ENCODE results near the gene PAFAH2.

Gene PAFAH2

DNA sequence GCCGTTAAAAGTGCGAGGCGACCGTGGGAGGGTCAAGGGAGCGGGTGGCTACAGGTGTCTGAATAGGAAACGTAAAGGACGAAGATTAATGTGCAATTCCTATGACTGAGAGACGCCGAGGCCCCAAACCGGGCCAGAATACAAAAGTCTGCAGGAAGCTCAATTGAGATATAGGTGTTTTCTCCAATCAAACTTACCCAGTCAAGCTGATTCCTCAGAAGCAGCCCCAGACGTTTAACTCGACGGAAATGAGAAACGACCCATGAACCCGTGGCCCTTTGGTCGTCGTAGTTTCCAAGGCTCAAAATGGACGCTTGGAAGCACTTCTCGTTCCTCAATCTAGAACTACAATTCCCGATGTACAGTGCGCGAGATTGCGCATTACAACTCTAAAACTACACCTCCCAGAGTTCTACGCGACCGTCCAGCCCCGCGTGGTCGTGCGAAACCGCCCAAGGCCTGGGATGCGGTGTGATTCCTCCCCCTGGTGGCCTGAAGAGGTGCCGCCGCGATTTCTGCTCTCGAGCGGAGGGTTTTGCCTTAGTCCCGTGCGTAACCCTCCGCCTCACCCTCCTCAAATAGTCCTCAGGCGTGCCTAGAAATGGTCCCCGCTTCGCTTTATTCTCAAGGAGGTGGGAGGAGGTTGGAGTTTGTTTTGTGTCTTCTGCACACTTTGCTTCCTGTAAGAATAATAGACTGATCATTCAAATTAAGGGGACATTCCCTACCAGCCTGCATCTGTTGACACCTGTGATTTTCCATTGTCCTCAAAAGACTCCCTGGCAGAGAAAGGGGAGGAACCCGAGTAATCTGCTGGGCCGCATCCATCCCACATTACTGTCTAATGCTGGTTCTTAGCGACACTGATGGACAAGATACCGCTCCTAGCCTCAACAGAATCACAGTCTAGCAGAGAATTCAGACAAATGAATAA is at the start of gene PAFAH2:
Gene PAFAH2 (minus strand): TSS at position 236 of the 934 bp plus-strand sequence. CDS start 7,247 bp downstream, outside the sequence.
- DNase-seq (ENCODE audit: low read depth) = peak; percentile 99

DNA sequence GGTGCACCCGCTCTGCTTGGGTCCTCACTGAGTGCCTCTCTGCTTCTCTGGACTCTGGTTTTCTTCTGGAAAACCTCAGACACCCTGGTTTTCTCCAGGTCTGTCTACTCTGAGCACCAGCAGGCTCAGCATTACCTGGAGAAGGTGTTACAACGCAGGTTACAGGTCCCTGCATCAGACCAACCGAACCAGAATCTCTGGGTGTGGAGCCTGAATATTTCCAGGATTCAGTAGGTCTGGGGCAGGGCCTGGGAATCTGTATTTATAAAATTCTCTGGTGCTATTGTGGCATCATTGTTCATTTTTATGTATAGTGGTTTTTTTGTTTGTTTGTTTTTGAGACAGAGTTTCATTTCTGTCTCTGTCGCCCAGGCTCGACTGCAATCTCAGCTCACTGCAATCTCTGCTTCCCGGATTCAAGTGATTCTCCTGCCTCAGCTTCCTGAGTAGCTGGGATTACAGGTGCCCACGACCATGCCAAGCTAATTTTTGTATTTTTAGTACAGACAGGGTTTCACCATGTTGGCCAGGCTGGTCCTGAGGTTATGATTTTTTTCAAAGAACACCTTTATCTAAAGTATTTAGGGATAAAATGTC is 49.5 kb upstream of the PAFAH2 start:
- no peak for DNase-seq (ENCODE audit: low read depth)

DNA sequence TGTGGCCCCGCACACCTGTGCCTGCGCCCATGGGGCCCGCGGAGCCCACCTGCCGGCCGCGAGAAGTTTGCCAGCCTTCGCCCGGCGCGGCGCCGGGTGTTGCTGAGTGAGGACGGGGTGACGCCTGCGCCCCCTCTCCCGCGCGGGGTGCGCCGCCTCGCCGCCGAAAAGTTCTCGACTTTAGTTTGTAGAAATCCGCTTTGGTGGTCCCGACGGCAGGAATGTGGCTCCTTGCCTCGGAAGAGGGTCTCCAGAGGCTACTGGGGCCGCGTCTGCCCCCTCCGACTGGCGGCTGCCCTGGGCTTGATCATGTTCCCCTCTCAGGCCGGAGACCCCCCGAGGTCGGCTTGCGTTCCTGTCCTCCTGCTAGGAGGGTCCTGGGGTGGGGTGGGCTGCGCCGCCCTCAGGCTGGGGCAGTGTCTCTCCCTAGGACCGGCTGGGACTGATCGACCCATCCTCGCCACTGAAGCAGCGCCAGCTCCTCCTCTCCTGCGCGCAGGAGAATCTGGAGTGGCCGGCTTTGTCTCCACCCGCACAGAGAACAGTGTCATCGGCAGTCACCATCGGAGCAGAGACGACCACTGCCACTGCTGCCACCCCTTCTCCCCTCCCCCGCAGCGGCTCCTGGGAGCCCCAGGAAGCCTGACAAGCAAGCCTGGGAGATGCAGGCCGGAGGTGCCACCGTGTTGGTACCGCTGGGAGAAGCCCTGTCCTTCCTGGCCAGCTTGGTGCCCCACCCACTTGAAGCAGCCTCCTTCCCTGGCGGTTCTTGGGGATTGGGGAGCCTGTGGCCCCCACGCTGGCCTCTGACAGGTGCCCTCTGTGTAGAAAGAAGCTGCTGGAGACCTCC is 48.6 kb upstream of the PAFAH2 start:
- no peak for DNase-seq (ENCODE audit: low read depth)

DNA sequence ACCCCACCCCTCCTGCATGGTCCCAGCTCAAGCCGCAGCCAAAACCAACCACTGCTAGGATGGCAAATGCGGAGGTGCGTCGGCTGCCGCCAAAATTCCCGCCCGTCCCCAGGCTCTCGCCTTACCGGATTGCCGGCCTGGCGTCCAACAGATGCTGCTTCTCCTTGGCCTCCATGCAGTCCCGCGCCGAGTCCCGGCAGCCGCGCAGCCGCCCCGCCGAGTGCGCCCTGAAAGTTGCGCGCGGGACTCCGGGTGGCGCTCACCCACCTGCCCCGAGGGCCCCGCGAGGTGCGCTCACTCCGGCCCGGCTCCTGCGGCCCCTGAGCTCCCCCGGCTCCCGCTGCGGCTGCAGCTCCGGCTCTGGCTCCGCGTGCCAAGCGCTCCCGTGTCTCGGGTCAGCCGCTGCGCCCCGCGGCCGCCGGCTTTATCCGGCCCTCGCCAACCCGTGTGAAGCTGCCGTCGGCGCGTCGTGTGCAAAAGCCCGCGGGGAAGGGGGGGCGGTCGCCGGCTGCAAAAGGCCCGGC is 47.9 kb upstream of the PAFAH2 start, which contains the start of gene SLC30A2:
Gene SLC30A2 (minus strand): TSS at position 397 of the 524 bp plus-strand sequence. CDS start 222 bp downstream, at position 175.
- no peak for DNase-seq (ENCODE audit: low read depth)

DNA sequence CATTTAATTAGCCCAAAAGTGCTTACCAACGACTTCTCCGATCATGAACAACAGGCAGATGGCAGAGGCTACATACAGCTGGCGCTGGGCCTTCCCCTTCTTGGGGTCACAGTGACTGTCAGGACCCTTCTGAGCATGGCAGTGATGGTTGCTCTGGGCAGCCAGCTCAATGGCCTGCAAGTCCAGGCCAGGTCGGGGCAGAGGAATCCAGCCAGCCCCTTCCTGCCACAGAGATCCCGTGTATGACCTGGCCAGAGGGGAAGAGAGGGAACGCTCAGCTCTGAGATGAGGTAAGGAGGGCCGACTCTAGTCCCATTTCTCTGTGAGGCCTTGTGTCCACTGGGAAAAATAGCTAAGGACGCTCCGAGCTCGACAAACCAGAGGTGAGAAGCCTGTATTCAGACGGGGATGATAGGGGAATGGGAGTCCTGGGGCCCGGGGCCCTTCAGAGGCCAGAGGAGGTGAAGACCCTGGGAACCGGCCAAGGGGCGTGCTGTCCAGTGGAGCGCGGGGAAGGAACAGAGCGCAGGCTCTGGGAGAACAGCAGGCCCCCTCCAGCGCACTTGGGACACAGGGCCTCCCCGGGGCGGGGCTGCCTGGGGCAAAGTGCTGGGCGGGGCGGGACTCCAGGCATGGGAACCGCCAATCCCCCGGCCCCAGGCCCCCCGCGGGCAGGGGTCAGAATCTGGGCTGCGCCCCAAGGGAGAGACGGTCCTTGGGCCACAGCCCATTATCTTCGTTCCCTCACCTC is 47.3 kb upstream of the PAFAH2 start:
- no peak for DNase-seq (ENCODE audit: low read depth)

DNA sequence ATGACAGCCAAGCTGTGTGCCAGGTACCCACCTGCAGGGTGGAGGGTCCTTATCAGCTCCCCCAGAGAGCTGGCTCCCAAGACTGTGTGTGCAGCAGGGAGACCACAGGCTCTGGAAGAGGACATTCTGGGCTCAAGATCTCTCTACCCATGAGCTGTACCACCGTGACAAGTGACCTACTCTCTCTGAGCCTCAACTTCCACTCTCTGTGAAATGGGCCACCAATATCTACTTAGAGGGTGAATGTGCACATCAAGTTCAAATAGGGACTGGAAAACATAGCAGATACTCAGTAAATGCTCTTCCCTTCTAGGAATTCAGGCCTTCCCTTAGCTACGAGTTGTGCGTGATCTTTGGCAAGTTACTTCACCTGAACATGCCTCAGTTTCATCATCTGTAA is 46.6 kb upstream of the PAFAH2 start:
- DNase-seq (ENCODE audit: low read depth) = no peak

DNA sequence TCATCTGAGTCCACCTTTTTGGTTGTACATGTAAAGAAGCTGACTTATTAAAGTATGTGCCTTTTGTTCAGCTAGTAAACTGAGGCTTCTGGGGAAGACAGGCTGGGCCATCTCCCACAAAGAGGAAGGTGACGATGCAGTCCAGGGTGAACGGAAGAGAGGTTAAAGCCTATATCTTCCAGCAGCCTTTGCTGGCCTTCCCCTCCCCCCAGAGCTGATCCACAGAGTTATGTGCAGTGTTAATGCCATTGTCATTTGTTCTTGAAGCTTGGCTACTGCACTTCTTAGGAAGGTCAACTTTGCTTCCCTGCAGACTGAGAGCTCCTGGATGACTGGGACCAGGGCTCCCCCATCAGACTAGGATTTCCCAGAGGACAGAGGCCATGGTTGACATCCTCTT is 45.9 kb upstream of the PAFAH2 start:
- no peak for DNase-seq (ENCODE audit: low read depth)

DNA sequence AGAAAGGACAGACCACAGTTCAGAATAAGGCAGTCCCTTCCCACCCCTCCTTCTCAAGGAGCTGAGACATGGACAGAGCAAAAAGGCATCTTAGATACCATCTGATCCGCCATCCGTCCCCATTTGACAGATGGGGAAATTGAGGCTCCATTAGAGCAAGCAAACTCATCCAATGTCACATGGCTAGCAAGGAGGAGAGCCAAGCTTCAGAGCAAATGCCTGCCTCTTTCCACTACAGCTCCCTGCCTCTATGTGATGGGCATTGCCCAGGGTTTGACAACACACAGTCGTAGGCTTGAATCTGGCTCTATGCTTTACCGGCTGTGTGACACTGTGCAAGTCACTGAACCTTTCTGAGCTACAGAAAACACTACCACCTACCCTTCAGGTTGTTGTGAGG is 44.1 kb upstream of the PAFAH2 start:
- no peak for DNase-seq (ENCODE audit: low read depth)

DNA sequence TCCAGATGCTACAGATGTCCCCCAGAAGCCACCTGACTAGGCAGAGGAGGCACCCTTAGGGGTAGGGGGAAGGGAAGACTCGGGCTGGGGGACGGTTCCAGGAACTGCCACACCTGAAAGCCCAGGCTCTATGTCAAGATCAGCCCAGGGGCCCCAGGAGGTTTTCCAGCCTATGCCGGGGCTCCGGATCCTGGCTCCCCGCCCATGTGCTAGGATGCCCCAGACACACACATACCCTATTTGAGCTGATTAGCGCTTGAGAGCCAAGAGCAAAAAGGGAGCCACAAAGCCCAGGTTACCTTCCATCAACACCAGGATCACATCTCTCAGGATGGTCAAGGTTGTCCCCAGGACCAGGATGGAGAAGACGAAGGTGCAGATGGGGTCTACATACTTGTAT is 43.5 kb upstream of the PAFAH2 start:
- no peak for DNase-seq (ENCODE audit: low read depth)

DNA sequence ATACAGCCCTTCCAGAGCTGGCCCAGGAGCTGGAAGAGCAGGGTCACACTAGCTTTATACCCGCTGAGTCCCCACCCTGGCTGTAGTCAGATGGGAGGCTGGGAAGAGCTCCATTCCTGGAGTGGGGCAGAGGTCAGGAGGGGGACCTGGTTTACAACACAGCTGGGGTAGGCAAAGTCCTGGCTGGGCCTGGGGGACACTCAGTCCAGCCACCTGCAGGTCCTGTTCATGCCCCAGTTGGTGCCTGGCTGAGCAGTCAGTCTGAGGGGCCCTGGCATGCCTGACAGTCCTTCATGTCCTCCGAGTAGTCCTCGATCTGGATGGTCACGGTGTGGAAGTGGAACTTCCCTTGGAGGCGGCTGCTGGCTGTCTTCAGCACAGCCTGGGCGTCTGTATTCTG is 41.0 kb upstream of the PAFAH2 start:
- no peak for DNase-seq (ENCODE audit: low read depth)

DNA sequence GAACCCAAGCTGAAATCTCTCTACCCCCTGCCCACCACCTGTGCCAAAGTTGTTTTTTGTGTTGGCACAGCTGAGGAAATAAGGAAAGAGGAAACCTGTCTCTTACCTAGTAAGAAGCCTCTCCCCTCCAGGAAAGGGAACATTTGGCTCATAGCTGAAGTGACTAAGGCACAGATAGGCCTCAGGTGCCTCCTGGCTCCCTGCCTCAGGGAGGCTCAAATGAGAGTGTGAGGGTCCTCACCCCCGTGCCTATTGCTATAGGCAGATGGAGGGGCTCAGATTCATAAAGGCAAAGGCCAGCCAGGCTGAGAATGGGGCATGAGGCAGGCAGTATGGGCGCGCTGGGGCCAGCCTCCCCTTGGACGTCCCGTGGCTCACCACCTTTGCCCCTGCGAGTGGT is 40.6 kb upstream of the PAFAH2 start:
- DNase-seq (ENCODE audit: low read depth) = no peak

DNA sequence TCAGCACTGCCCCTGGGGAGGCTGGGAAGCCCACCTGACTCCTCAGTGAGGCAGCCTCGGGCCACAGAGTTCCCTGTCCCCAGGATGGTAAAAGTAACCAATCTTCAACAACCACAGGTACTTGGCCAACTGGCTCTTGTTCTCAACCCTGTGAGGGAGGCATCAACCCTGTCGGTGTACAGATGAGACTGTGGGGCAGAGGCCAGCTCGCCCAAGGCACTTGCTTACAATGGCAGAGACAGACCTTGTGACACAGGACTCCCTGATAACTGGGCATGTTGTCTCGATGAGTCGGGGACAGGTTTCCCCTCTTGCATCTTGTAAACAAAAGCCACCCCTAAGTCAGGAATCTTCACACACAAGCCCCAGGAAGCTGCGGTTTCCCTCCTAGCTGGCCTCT is 40.0 kb upstream of the PAFAH2 start:
- DNase-seq (ENCODE audit: low read depth) = no peak

DNA sequence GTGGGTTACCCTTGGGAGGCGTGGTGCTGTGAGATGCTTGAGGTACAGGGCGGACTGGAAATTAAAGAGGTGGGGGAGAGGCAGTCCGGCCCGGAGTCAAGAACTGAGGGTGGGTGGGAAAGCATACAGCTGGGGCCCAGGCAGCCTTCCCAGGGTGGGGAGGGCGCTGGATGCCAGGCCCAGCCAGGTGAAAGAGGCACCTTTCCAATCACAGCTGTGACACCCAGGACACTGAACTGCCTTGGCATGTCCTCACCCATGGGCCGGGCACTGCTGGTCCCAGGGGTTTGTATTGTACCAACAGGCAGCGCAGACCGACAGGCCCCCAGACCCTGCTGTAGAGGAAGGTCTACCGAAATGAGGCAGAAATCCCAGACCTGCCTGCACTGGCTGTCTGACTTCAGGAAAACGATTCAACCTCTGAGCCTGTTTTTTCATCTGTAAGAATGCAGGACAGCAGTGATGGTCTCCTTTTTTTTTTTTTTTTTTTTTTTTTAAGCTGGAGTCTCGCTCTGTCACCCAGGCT is 39.0 kb upstream of the PAFAH2 start:
- DNase-seq (ENCODE audit: low read depth) = no peak

DNA sequence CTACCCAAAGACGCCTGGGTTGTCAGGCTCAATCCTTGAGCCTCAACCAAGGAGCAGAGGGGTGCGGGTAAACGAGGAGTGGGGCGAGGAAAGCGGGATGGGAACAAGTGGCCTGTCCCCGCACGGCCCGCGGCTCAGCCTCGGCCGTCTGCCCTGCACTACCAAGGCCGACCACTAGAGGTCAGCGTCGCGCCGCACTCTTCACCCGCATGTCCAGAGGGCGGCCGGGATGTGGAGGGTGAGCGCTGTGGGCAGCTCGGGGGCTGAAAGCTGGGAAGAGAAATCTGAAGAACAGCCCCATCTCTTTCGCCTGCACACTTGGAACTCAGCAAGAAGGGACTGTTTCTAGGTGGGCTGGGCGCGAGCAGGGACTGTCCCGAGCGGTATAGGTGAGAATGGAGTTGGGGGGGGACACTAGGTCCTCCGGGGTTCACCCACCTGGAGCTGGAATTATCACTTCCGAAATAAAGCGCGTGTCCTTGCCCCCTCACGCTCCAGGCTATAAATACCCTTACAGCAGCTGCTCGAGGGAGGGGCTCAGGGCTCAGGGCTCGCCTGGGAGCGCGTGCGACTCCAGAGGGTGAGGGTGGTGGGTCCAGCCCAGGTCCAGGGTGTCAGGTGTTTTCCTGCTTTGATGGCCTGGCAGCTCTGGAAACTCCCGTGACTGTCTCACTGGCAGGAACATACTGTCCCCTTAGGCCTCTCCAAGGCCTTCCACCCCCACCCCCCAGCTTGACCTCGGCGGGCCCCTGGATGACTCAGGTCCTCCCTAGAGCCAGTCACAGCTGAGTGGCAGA is 38.3 kb upstream of the PAFAH2 start:
- peak; percentile 55 for DNase-seq (ENCODE audit: low read depth)

DNA sequence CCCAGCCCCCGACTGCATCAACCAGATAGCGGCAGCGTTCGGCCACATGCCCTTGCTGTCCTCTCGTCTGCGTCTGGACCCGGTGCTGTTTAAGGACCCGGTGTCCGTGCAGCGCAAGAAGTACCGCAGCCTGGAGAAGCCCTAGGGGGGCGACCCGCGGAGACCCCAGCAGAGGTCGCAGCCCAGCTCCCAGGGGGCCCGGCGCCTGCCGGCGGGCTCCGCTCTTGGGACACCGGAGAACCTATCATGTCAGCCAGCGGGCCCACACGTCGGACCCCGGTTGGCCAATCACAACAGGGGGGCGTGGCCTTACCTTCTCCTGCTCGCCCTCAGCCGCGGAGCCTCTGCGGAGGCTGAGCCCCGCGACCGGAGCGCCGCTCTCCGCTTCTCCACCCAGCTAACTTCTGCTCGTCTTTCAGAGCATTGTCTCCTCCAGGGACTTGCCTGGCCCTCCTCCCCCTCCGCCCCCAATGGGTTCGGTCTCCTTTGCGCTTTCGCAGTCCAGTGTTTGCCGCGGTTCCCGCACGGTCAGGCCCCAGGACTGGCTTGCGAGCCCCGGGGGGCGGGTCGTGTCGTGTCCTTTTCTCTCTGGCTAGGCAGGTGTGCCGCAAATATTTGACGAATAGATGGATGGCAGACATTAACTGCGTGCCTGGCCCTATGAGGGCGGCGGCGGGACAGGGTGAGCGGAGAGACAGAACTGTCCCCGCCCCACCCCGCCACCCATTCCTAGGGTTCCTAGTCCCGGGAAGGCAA is 37.5 kb upstream of the PAFAH2 start:
- peak; percentile 91 for DNase-seq (ENCODE audit: low read depth)

DNA sequence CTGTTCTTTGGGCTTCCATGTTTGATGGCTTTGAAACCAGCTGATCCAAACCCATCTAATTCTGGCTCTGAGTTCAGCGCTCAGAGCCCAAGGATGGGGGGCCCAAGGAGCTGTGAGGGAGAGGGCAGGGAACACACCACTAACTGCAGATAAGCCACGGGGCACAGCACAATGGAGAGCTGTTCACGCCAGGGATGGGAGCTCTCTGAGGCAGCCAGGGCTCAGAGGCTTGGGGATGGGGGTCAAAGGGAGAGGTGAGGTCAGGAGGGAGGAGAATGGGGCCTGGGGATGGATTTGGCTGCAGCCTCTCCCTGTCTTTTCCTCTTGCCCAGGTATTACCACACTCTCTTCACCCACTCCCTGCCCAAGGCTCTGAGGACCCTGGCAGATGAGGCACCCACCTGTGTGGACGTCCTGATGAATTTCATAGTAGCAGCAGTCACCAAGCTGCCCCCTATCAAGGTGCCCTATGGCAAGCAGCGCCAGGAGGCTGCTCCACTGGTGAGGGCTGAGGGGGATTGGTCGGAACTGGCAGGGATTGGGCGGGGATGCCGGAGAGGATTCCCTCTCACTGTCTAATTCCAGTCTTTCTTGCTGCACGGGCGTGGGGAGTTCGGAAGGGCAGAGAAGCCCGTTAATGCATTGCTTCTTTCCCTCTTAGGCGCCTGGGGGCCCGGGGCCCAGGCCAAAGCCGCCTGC is 36.8 kb upstream of the PAFAH2 start:
- no peak for DNase-seq (ENCODE audit: low read depth)

DNA sequence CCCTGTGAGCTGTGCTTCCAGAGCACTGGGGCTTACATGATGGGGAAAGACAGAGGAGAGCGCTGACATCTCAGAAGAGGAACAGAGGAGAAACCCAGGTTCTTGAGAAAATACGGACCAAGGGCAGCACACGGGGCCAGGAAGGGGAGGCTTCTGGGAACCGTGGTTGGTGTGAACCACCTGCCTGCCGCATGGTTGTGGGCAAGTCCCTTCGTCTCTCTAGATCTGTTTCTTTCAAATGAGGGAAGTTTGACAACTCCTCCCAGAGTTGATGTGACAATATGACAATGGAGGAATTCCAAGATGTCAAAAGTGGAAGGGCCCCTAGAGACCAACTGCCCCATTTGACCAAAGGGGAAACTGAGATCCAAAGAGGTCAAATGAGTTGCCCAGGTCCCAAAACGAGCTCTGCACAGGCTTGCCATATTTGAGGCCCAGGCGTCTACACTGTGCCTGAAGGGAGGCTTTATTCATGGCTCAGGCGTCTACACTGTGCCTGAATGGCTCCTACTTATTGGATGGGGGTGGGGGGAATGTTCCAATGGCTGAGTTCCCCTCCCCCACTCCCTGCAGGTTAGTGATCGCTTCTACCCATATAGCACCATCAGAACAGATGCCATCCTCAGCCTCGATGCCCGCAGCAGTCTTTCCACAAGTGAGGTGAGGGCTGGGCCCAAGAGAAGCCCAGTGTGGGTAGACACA is 34.9 kb upstream of the PAFAH2 start:
- DNase-seq (ENCODE audit: low read depth) = no peak

DNA sequence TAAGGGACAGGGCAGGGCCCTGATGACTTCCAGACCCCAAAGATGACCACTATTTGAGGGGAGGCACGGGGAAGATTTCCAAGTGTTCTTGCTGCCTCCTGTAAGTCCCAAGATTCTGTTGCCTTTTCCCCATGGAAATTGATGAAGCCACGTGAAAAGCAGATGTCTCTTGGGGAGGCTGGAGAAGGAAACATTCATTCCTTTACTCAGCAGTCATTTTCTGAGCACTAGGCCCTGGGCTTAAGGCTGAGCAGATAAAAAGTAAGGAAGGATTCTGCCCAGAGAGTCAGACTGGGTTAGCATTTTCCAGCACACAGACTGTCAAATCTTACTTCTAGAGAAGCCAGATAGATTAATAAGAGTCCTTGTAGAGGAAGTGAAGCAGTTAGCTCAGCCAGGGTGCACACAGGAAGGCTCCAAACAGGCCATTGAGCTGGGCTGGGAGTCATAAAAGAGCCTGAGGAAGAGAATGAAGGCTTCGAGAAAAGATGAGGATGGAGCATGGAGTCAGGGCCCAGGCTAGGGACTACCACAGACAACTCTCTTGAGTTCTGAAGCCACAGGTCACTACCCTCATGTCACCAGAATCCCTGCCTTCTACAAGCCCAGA is 33.9 kb upstream of the PAFAH2 start:
- DNase-seq (ENCODE audit: low read depth) = no peak

Data from iris pigment epithelial cell (primary cell).